Measurements from ENCODE around the gene CLSTN2. TPM values are rescaled to one million over a fixed set of nuclear protein-coding genes. Genes with fewer than 3 reads are reported as not detected.

The CLSTN2 gene
- total RNA-seq, 2 experiments from 2014 or later, result 0.08 TPM; not detected in 1

DNA sequence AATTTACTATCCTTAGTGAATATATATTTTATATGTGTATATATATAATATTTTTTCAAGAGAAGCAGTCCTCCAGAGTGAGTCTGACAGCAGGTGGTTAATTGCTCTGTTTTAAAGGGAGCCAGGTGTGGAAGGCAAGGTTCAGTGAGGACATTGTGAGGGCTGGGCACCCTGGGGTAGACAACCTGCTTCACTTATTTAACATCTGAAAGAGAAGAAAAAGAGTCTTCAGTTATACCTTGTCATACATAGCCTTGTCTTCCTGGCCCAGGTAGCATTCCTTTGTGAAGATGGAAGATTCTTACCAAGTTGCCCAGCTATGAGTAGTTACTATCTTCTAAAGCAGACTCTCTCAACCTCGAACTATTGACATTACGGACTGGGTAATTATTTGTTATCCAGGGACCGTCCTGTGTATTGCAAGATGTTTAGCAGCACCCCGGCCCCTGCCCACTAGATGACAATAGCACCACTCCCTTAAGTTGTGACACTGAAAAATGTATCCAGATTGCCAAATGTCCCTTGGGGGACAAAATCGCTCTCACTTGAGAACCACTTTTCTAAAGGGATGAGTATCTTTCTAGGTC lies 406.9 kb downstream of the CLSTN2 start:
- H3K27ac Mint-ChIP-seq, result no peak overlapping the region
- H3K27me3 Mint-ChIP-seq, result peaks cover 8% of the 10 kb centered on the region
- no peaks in the 10 kb centered on the region for H3K4me1 Mint-ChIP-seq
- DNase-seq, result no peak
- no peak overlapping the region for H3K4me3 Mint-ChIP-seq
- no peaks in the 10 kb centered on the region for H3K9me3 Mint-ChIP-seq
- no peaks in the 10 kb centered on the region for H3K36me3 Mint-ChIP-seq

DNA sequence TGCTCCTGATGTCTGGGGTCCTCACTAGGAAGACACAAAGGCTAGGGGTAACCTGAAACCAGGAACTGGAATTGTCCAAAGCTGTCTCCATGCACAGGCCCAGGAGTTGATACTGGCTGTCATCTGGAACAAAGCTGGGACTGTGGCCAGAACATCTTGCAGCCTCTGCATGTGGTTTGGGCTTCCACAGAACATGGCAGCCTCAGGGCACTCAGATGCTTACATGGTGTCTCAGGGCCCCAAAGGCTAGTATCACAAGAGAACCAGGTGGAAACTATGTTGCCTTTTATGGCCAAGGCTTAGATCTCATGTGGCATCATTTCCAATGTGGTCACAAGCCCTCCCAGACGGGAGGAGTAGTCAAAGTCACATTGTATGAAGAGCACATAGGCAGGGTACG lies 407.7 kb downstream of the CLSTN2 start:
- no peak overlapping the region for H3K4me3 Mint-ChIP-seq
- H3K9me3 Mint-ChIP-seq, result no peaks in the 10 kb centered on the region
- H3K27me3 Mint-ChIP-seq, result peaks cover 8% of the 10 kb centered on the region
- no peaks in the 10 kb centered on the region for H3K4me1 Mint-ChIP-seq
- DNase-seq, result no peak
- H3K36me3 Mint-ChIP-seq, result no peaks in the 10 kb centered on the region
- H3K27ac Mint-ChIP-seq, result no peak overlapping the region

DNA sequence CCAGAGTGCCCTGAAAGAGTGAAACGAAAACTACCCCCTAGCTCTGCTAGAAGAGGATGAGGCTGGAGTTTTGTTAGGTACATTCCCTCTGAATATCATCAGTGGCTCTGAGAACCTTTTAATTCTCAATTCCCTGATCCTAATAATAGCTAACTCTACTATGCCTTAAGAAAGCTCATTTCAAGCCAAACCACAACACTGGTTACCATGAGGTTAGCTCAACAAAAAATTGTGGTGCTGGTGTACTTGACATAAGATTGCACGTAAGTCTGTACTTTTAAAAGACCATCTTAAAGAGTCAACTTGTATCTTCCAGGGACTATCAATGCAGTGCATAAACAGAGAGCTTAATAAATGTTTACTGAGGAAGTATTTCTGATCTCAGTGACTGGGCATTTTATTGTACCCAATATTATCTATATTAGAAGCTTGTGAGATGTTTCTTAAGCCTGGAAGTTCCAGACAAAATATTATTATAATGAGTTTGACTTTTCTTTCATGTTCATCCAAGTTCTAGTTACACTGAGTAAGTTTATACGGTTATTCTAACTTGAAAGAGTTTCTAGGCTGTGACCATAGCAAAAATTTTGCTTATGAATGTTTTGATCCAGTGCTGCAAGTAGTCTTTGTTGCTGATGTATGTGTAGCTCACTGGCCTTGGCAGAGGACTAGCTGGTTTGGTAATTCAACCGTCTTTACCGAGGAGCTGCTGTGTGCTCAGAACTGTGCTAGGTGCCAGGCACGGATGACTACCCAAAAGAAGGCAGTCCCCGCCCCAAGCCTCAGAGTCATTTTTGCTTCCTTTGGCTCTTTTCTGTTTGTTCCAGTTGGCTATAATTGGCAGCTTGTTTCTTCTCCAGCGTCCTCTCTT lies 408.5 kb downstream of the CLSTN2 start:
- no peaks in the 10 kb centered on the region for H3K4me1 Mint-ChIP-seq
- DNase-seq, result no peak
- H3K4me3 Mint-ChIP-seq, result no peak overlapping the region
- no peaks in the 10 kb centered on the region for H3K36me3 Mint-ChIP-seq
- peaks cover 8% of the 10 kb centered on the region for H3K27me3 Mint-ChIP-seq
- H3K27ac Mint-ChIP-seq, result no peak overlapping the region
- H3K9me3 Mint-ChIP-seq, result no peaks in the 10 kb centered on the region

DNA sequence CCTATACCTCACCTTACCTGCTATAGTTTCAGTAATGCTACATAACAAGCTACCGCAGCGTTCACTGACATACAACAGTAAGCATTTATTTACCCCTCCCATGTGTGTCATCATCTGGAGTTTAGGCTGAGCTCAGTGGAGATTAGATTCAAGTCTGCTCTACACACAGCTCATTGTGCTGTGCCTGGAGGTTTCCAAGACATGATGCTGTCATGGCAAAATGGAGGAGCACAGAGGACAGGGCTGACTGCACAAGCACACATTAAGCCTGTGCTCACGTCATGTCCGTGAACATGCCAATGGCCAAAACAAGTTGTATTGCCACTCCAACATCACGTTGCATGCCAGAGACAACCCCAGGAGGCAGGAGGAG lies 409.1 kb downstream of the CLSTN2 start:
- Mint-ChIP-seq H3K9me3 (peaks cover 4% of the 10 kb centered on the region), H3K4me3 (no peak overlapping the region), H3K36me3 (no peaks in the 10 kb centered on the region), H3K27me3 (peaks cover 12% of the 10 kb centered on the region), H3K4me1 (no peaks in the 10 kb centered on the region), H3K27ac (no peak overlapping the region)
- DNase-seq, result no peak

DNA sequence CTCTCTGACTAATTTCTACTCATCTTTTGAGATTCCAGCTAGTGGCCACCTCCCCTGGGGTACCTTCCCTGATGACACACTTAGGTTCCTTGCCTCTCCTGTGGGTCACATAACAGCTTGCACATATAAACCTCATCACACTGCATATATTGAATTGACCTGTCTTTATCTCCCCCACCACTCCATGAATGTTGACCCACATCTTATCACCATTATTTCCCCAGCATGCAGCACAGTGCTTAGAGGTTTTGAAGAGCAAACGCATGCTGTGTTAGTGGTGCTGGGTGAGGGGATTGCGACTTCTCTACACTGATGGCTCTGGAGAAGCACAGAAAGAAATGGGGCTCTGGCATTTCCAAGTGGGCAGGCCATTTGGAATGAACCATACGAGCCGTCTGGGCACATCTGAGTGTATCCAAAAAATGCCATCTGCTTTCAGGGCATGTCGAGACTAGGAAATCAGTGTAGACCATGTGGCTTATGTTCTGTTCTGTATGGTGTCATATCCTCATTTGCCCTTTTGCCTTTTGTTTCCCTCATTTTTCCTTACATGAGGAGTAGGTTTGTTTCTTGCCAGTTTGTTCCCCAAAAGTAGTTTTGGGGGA lies 409.7 kb downstream of the CLSTN2 start:
- Mint-ChIP-seq H3K9me3 (peaks cover 7% of the 10 kb centered on the region), H3K27ac (no peak overlapping the region), H3K4me1 (no peaks in the 10 kb centered on the region), H3K36me3 (no peaks in the 10 kb centered on the region), H3K27me3 (peaks cover 19% of the 10 kb centered on the region), H3K4me3 (no peak overlapping the region)
- no peak for DNase-seq

DNA sequence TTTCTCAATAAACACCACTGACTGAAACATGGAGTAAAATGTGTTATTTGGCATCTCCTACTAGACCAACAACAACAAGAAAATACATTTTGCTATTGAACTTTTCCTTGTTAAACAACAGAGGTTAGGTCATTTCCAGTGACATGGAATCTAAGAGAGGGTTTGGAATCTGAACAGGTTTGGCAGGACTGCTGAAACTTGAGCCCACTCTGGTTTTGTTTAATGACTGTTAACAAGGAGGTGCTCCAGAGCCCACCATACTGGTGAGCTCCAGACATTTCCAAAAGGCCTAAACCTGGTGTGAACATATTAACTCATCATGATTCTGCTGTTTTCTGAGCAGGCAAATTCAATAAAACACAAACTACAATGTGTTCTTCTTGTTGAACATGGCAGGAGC lies 412.2 kb downstream of the CLSTN2 start:
- Mint-ChIP-seq H3K27me3 (peaks cover 26% of the 10 kb centered on the region), H3K27ac (no peak overlapping the region), H3K4me3 (no peak overlapping the region), H3K36me3 (no peaks in the 10 kb centered on the region), H3K9me3 (peaks cover 7% of the 10 kb centered on the region), H3K4me1 (no peaks in the 10 kb centered on the region)
- DNase-seq, result no peak

DNA sequence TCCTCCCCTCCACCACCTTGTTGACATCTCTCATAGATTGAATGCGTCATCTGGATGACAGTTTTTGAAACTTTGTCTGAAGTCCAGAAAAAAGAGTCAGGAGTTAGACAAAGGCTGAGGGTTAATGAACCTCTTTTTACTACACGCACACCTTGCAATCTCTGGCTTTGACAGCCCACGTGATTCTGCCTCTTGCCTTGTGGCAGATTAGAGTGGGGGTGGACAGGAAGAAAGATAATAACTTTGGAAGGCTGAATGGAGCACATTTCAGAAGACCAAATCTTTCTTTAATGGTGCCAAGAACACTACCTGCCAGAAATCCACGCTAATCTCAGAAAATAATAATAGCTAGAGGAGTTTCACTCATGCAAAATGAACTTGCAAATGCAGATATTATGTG lies 415.0 kb downstream of the CLSTN2 start:
- no peaks in the 10 kb centered on the region for H3K36me3 Mint-ChIP-seq

DNA sequence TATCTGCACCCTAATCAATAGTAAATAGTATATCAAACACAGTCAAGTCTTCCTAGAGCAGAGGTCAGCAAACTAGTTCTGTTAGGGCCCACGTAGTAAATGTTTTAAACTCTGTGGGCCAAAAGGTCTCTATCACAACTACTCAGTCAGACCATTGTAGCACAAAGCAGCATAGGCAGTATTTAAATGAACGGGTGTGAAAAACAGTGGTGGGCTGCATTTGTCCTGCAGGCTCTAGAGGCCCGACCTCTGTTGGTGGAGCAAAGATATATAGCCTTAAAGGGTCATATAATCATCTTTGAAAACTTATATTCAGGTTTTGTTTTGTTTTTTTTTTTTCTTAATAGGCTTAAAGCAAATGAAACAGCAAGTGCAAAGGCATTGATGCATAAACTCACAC lies 416.5 kb downstream of the CLSTN2 start:
- H3K36me3 Mint-ChIP-seq, result no peaks in the 10 kb centered on the region

More for the DNA sequence above, 415.0 kb downstream of the CLSTN2 start:
- H3K27ac Mint-ChIP-seq, result no peak overlapping the region
- no peaks in the 10 kb centered on the region for H3K4me1 Mint-ChIP-seq
- no peak overlapping the region for H3K4me3 Mint-ChIP-seq
- H3K9me3 Mint-ChIP-seq, result peaks cover 7% of the 10 kb centered on the region
- no peak for DNase-seq
- peaks cover 31% of the 10 kb centered on the region for H3K27me3 Mint-ChIP-seq

DNA sequence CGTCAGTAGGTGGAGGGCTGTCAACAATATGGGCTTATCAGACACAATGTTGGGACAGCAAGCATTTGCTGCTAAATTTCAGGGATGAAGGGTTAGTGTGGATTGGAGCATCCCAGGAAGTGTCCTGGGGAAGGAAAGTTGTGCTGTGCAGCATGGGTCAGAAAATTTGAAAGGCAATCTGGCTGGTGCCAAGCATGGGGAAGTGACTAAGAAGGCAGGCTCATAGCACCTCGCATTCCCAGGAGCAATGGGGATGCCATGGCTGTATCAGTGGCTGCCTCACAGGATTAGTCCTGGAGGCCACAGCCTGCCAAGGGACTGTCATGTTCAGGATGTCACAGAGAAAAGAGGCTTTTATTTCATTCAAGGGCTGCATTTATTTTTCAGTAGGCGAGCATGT lies 420.5 kb downstream of the CLSTN2 start:
- Mint-ChIP-seq H3K27me3 (peaks cover 22% of the 10 kb centered on the region), H3K36me3 (no peaks in the 10 kb centered on the region), H3K4me1 (no peaks in the 10 kb centered on the region), H3K9me3 (no peaks in the 10 kb centered on the region), H3K27ac (no peak overlapping the region), H3K4me3 (no peak overlapping the region)
- no peak for DNase-seq

More for the DNA sequence above, 416.5 kb downstream of the CLSTN2 start:
- Mint-ChIP-seq H3K9me3 (peaks cover 7% of the 10 kb centered on the region), H3K27me3 (peaks cover 31% of the 10 kb centered on the region), H3K27ac (no peak overlapping the region), H3K4me1 (no peaks in the 10 kb centered on the region), H3K4me3 (no peak overlapping the region)
- DNase-seq, result no peak

DNA sequence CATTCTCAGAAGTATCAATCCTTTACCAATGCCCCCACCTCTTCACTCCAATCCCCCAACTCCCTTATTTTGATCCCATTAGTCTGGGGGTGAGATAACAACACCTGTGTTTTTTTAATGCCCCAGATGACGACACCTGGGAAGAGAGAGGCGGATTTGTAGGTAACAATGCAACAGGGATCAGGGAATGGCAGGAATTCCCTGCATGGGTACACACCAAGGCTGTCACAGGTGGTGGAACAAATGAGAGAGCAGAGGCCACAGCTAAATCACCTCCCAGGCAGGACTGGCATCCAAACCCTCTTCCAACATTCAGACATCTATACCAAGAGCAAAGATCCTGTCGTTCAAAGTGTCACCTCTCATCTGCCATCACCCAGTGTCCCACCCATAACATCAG lies 423.7 kb downstream of the CLSTN2 start:
- peaks cover 1% of the 10 kb centered on the region for H3K9me3 Mint-ChIP-seq
- DNase-seq, result no peak
- no peak overlapping the region for H3K27ac Mint-ChIP-seq
- no peaks in the 10 kb centered on the region for H3K4me1 Mint-ChIP-seq
- H3K27me3 Mint-ChIP-seq, result peaks cover 22% of the 10 kb centered on the region
- no peaks in the 10 kb centered on the region for H3K36me3 Mint-ChIP-seq
- no peak overlapping the region for H3K4me3 Mint-ChIP-seq

DNA sequence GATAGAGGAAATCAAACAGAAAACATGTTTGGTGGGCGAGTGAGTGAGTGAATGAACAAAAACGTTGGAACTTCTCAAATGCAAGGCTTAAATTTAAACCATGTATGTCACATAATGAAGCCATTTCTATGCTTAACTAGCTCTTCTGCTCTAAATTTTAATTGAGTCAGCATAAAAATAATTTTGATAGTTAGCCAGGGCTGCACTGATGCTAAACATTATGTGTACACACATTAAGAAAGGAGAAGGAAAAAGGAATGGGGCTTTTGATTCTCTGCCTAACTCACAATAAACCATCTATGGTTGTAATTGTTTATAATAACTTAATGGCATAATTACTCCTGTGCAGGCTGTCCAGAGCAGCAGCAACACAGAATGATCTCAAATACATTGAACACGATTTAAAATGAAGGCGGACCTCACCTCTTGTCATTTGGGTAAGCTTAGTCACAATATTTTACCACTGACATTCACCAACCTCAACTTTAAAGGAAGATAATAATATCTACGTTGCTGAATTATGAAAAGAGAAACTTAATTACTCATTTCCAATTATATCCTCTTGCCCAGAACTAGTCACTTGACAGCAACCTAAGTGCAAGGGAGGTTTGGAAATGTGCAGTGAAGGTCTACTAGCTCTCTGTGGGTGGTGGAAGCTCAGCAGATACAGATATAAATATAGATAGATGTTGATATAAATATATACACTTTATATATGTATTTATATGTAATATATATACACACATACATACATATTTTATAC lies 424.4 kb downstream of the CLSTN2 start:
- Mint-ChIP-seq H3K27ac (no peak overlapping the region), H3K4me1 (no peaks in the 10 kb centered on the region), H3K36me3 (no peaks in the 10 kb centered on the region), H3K27me3 (peaks cover 22% of the 10 kb centered on the region), H3K9me3 (peaks cover 1% of the 10 kb centered on the region), H3K4me3 (no peak overlapping the region)
- DNase-seq, result no peak

DNA sequence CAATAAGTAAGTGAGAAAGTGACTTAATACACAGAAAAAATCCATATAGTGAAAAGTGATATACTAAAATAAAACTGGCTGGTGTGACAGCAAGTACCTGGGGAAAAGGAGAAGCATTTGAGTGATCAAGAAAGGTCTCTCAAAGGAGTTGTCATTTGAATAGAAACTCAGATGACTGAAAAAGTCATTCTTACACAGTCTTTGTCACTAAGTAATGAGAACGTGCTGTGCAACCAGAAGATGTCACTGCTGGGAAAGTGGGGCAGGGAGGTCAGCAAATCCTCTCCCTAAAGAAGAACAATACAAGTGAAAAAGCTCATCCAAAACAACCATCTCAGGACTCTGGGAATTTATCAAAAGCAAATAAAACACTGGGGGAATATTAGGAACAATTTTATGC lies 425.3 kb downstream of the CLSTN2 start:
- no peak for DNase-seq
- peaks cover 1% of the 10 kb centered on the region for H3K9me3 Mint-ChIP-seq
- no peak overlapping the region for H3K4me3 Mint-ChIP-seq
- H3K27me3 Mint-ChIP-seq, result peaks cover 18% of the 10 kb centered on the region
- no peaks in the 10 kb centered on the region for H3K36me3 Mint-ChIP-seq
- H3K27ac Mint-ChIP-seq, result no peak overlapping the region
- H3K4me1 Mint-ChIP-seq, result no peaks in the 10 kb centered on the region

DNA sequence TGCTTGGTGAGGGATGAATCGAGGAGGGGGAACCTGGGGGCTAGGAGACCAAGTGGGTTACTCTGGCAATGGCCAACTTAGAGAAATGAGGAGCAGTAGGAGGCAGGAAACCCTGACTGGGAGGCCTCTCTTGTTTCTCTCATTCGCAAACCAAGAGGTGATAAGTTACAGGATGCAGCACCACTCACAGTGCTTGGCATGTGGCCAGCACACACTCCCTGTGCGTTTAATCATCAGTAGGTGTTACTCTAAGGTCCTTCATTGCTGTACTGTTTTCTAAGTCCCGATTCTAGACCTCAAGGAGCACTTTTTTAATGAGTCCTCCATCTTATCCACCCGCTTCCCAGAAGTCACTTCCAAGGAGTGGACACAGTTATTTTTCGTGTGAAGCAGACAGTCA lies 428.8 kb downstream of the CLSTN2 start:
- no peak overlapping the region for H3K4me3 Mint-ChIP-seq
- DNase-seq, result no peak
- H3K4me1 Mint-ChIP-seq, result no peaks in the 10 kb centered on the region
- no peak overlapping the region for H3K27ac Mint-ChIP-seq
- H3K27me3 Mint-ChIP-seq, result peaks cover 9% of the 10 kb centered on the region
- no peaks in the 10 kb centered on the region for H3K36me3 Mint-ChIP-seq
- peaks cover 1% of the 10 kb centered on the region for H3K9me3 Mint-ChIP-seq

DNA sequence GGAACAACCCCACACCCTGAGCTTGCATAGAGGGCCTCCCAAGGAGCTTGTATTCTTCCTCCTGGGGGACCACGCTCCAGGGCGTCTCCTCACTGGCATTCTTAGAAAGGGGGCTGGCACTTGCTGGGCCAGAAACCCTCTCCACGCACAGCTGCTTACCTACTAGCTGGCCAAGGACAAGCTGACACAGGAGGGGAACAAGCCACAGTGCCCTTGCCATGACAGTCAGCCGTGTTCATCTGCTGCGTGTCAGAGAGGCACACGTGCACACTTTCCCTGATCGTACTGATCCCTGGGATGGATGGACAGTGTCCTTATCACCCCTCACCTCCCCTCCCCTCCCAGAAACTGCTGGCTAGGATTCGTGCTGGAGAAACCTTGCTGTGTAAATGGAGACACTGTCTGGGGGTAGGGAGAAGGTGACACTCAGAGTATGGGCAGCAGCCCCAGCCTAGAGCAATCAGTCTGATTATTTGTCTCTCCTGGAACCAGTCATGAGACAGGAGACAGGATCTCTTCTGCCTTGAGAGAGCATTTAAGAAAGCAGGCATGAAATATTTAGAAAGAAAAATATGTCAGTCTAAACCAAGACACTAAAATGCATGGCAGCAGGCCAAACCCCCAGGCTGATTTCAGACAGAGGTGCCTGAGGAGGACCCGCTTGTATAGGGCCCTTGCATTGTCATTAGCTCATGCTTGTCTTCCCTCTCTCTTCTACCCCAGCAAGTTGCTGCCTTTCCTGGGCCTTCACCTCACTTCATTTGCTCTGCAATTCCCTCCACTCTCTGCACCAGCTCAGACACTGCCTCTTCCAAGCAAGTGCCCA lies 431.1 kb downstream of the CLSTN2 start:
- peaks cover 6% of the 10 kb centered on the region for H3K27me3 Mint-ChIP-seq
- DNase-seq, result no peak
- peaks cover 1% of the 10 kb centered on the region for H3K9me3 Mint-ChIP-seq
- H3K36me3 Mint-ChIP-seq, result no peaks in the 10 kb centered on the region
- no peak overlapping the region for H3K27ac Mint-ChIP-seq
- no peaks in the 10 kb centered on the region for H3K4me1 Mint-ChIP-seq
- H3K4me3 Mint-ChIP-seq, result no peak overlapping the region

All from activated naive CD8-positive, alpha-beta T cell treated with anti-CD3 and anti-CD28 coated beads for 36 hours (primary cell).